ENCODE measurements around the gene SERPINA3. TPM values are rescaled to one million over a fixed set of nuclear protein-coding genes. Genes with fewer than 3 reads are reported as not detected.

Gene SERPINA3
- polyA plus RNA-seq, 1 donor (not counting 4 experiments of a cell fraction or from before 2014, with no cell fraction given): 0.50 TPM

DNA sequence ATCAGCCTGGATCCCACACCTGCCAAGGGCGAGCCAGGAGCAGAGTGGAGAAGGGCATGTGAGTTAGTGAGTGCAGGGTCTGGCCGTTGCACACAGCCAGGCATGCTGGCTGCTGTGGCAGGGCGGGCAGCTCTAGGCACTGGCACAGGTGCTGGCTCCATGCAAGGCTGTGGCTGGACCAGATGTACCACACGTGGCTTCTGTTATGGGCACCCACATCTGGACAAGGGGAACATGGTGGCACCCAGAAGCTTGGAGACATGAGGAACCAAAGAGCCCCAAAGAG lies 20.1 kb downstream of the SERPINA3 start:
- no peak overlapping the region for H3K4me3 ChIP-seq (ENCODE audit: control insufficient read depth in 2 of 3, extremely low read depth in 1 of 3, insufficient read depth in 2 of 3, low read depth in 1 of 3, low read length in 3 of 3)
- TF ChIP-seq, protein P1, sequence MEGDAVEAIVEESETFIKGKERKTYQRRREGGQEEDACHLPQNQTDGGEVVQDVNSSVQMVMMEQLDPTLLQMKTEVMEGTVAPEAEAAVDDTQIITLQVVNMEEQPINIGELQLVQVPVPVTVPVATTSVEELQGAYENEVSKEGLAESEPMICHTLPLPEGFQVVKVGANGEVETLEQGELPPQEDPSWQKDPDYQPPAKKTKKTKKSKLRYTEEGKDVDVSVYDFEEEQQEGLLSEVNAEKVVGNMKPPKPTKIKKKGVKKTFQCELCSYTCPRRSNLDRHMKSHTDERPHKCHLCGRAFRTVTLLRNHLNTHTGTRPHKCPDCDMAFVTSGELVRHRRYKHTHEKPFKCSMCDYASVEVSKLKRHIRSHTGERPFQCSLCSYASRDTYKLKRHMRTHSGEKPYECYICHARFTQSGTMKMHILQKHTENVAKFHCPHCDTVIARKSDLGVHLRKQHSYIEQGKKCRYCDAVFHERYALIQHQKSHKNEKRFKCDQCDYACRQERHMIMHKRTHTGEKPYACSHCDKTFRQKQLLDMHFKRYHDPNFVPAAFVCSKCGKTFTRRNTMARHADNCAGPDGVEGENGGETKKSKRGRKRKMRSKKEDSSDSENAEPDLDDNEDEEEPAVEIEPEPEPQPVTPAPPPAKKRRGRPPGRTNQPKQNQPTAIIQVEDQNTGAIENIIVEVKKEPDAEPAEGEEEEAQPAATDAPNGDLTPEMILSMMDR (optimal IDR thresholded peaks at IDR 0.05 in 1 of 3, IDR thresholded peaks at IDR 0.05 in 1 of 3, conservative IDR thresholded peaks at IDR 0.05 in 1 of 3; ENCODE audit: extremely low read depth in 1 of 3, insufficient read depth in 2 of 3, low read length in 3 of 3): no peak
- no peak for TF ChIP-seq EZH2 (IDR thresholded peaks at IDR 0.05; ENCODE audit: low read length)
- H3K79me2 ChIP-seq (ENCODE audit: control insufficient read depth, insufficient read depth, low read length): no peaks in the 10 kb centered on the region
- H3K4me1 ChIP-seq (ENCODE audit: control insufficient read depth, extremely low read depth, insufficient read depth, low read length): no peaks in the 10 kb centered on the region
- no peak overlapping the region for H3K4me2 ChIP-seq (ENCODE audit: control insufficient read depth, extremely low read depth, insufficient read depth, low read depth, low read length)
- no peaks in the 10 kb centered on the region for H4K20me1 ChIP-seq (ENCODE audit: control insufficient read depth, extremely low read depth, insufficient read depth, low read length)
- DNase-seq (ENCODE audit: low read depth, low spot score): no peak
- H3K9me1 ChIP-seq (ENCODE audit: control insufficient read depth, extremely low read depth, insufficient read depth, low read length): no peaks in the 10 kb centered on the region
- no peaks in the 10 kb centered on the region for H3K36me3 ChIP-seq (ENCODE audit: control insufficient read depth in 2 of 2, extremely low read depth in 1 of 2, insufficient read depth in 2 of 2, low read length in 2 of 2)
- no peak overlapping the region for H3K9ac ChIP-seq (ENCODE audit: control insufficient read depth, extremely low read depth, insufficient read depth, low read length)
- dilution Hi-C loops (cut with MboI; ENCODE audit: extremely low pct_ligation_motif_present, low sequenced_read_pairs): no loop called here
- H3K27me3 ChIP-seq (ENCODE audit: control insufficient read depth, extremely low read depth, insufficient read depth, low read length): peaks cover 6% of the 10 kb centered on the region
- no peaks in the 10 kb centered on the region for H3K9me3 ChIP-seq (ENCODE audit: control insufficient read depth, low read depth, low read length)
- FAIRE-seq: no peak
- no peak overlapping the region for H3K27ac ChIP-seq (ENCODE audit: control insufficient read depth, insufficient read depth, low read length)
- H2AFZ ChIP-seq (ENCODE audit: control insufficient read depth, low read length): no peak overlapping the region

DNA sequence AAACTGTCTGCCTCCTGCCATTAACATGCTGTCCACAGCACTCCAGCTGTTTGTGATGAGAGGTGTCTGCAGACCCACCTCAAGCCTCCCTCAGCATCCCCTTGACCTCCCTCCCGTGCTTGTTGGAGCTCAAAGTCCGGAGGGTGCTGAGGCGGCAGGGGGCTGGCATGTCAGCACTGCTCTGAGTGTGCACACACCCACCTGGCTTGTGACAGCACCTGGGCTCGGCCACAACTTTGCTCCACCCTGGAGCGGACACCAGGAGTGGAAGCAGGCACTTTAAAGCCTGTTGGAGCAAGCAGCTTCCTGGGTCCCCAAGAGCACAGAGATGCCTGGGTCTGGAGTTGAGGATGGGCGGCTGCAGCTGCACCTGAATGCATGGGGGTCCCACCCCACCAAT lies 20.9 kb downstream of the SERPINA3 start:
- no peaks in the 10 kb centered on the region for H3K9me3 ChIP-seq (ENCODE audit: control insufficient read depth, low read depth, low read length)
- dilution Hi-C loops (cut with MboI; ENCODE audit: extremely low pct_ligation_motif_present, low sequenced_read_pairs): no loop called here
- no peaks in the 10 kb centered on the region for H3K79me2 ChIP-seq (ENCODE audit: control insufficient read depth, insufficient read depth, low read length)
- H3K27me3 ChIP-seq (ENCODE audit: control insufficient read depth, extremely low read depth, insufficient read depth, low read length): peaks cover 6% of the 10 kb centered on the region
- H3K9ac ChIP-seq (ENCODE audit: control insufficient read depth, extremely low read depth, insufficient read depth, low read length): no peak overlapping the region
- H3K4me2 ChIP-seq (ENCODE audit: control insufficient read depth, extremely low read depth, insufficient read depth, low read depth, low read length): no peak overlapping the region
- H3K9me1 ChIP-seq (ENCODE audit: control insufficient read depth, extremely low read depth, insufficient read depth, low read length): no peaks in the 10 kb centered on the region
- H3K4me3 ChIP-seq (ENCODE audit: control insufficient read depth in 2 of 3, extremely low read depth in 1 of 3, insufficient read depth in 2 of 3, low read depth in 1 of 3, low read length in 3 of 3): no peak overlapping the region
- H3K36me3 ChIP-seq (ENCODE audit: control insufficient read depth in 2 of 2, extremely low read depth in 1 of 2, insufficient read depth in 2 of 2, low read length in 2 of 2): no peaks in the 10 kb centered on the region
- no peak overlapping the region for H2AFZ ChIP-seq (ENCODE audit: control insufficient read depth, low read length)
- H3K4me1 ChIP-seq (ENCODE audit: control insufficient read depth, extremely low read depth, insufficient read depth, low read length): no peaks in the 10 kb centered on the region
- TF ChIP-seq, protein P1 (optimal IDR thresholded peaks at IDR 0.05 in 1 of 3, IDR thresholded peaks at IDR 0.05 in 1 of 3, conservative IDR thresholded peaks at IDR 0.05 in 1 of 3; ENCODE audit: extremely low read depth in 1 of 3, insufficient read depth in 2 of 3, low read length in 3 of 3): no peak
- no peak for TF ChIP-seq EZH2 (IDR thresholded peaks at IDR 0.05; ENCODE audit: low read length)
- no peaks in the 10 kb centered on the region for H4K20me1 ChIP-seq (ENCODE audit: control insufficient read depth, extremely low read depth, insufficient read depth, low read length)
- FAIRE-seq (no peak), DNase-seq (ENCODE audit: low read depth, low spot score) (no peak)
- no peak overlapping the region for H3K27ac ChIP-seq (ENCODE audit: control insufficient read depth, insufficient read depth, low read length)
